Calu3 (cell line): Measurements from ENCODE around the gene UBAC1. TPM values are rescaled to one million over a fixed set of nuclear protein-coding genes. Genes with fewer than 3 reads are reported as not detected.
"Not testable (repeated sequence)": the region's sequence is repeated elsewhere in the genome, so short reads cannot be mapped to it uniquely, and the experiment has no call there.

Experiments
- BruUV-seq: library from RNA; stranded (reverse); fragments of 400-500 nt; replicated peaks from 2 replicates; lab custom pipeline; 2021; lab: Mats Ljungman, UMichigan
- CTCF ChIA-PET: fragments of 300-600 bp; sonication (Branson Sonifier 250); formaldehyde crosslinking; loops from one replicate; lab custom pipeline; 2022; ENCODE audit warnings: antibody characterized with exemption; lab: Charles Lee
- DNase-seq: peaks from one replicate; pipeline ENCODE4 v3.0.0; 2022
- H3K27ac Mint-ChIP-seq: one replicate; pipeline ENCODE4 v1.8.0; 2022; ENCODE audit warnings: mixed read lengths; ENCODE audit not compliant: unreplicated experiment
- H3K27me3 Mint-ChIP-seq: one replicate; pipeline ENCODE4 v1.8.0; 2022; ENCODE audit warnings: mixed read lengths; ENCODE audit not compliant: unreplicated experiment
- H3K36me3 Mint-ChIP-seq: one replicate; pipeline ENCODE4 v1.8.0; 2022; ENCODE audit warnings: mild to moderate bottlenecking, moderate library complexity, mixed read lengths; ENCODE audit not compliant: insufficient read depth, unreplicated experiment
- H3K4me1 Mint-ChIP-seq: one replicate; pipeline ENCODE4 v1.8.0; 2022; ENCODE audit warnings: mild to moderate bottlenecking, low read depth, mixed read lengths; ENCODE audit not compliant: unreplicated experiment
- H3K4me3 Mint-ChIP-seq: one replicate; pipeline ENCODE4 v1.8.0; 2022; ENCODE audit warnings: mild to moderate bottlenecking, low read depth, moderate library complexity, mixed read lengths; ENCODE audit not compliant: unreplicated experiment
- H3K9me3 Mint-ChIP-seq: one replicate; pipeline ENCODE4 v1.8.0; 2022; ENCODE audit warnings: low read depth, mixed read lengths; ENCODE audit not compliant: unreplicated experiment
- intact Hi-C: fragments of 100-400 bp; cut with micrococcal nuclease; formaldehyde crosslinking; loops from one replicate; pipeline ENCODE4 v1.10.0; 2022; ENCODE audit not compliant: unreplicated experiment
- total RNA-seq: library from RNA; stranded (reverse); gene quantifications from 2 replicates; pipeline ENCODE4 v1.2.3, GENCODE V29; 2022
- TF ChIP-seq, protein P1 (sequence below): fragments of 200-600 bp; IDR thresholded peaks from one replicate; pipeline ENCODE4 v1.8.0; 2022; ENCODE audit warnings: antibody characterized with exemption; ENCODE audit not compliant: unreplicated experiment

The UBAC1 gene
- total RNA-seq, 1 experiment from 2014 or later, result 19.5 TPM

DNA sequence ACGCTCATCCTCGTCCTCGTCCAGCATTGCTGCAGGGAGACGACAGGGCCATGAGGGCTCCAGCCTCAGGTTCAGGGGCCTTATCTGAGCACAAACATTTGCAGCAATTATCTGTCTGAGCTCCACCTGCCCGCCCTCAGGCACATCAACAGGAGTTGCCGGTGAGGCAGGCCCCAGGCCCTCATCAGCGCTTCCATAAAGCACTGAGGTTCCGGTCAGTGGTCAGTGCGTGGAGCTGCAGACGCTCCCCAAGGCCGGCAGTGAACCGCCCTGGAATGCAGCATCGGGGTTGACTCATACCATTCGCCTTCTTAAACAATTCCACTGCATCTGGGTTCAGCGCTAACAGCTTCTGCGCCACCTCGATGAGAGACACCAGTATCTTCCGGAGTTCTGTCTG lies 15.2 kb downstream of the UBAC1 start:
- TF ChIP-seq, protein P1, sequence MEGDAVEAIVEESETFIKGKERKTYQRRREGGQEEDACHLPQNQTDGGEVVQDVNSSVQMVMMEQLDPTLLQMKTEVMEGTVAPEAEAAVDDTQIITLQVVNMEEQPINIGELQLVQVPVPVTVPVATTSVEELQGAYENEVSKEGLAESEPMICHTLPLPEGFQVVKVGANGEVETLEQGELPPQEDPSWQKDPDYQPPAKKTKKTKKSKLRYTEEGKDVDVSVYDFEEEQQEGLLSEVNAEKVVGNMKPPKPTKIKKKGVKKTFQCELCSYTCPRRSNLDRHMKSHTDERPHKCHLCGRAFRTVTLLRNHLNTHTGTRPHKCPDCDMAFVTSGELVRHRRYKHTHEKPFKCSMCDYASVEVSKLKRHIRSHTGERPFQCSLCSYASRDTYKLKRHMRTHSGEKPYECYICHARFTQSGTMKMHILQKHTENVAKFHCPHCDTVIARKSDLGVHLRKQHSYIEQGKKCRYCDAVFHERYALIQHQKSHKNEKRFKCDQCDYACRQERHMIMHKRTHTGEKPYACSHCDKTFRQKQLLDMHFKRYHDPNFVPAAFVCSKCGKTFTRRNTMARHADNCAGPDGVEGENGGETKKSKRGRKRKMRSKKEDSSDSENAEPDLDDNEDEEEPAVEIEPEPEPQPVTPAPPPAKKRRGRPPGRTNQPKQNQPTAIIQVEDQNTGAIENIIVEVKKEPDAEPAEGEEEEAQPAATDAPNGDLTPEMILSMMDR, result no peak
- Mint-ChIP-seq H3K9me3 (no peaks in the 10 kb centered on the region), H3K27ac (no peak overlapping the region), H3K36me3 (peaks cover 6% of the 10 kb centered on the region), H3K27me3 (no peaks in the 10 kb centered on the region), H3K4me1 (no peaks in the 10 kb centered on the region), H3K4me3 (no peak overlapping the region)
- DNase-seq, result no peak
- intact Hi-C loops, result no loop called here
- no TSS peak for BruUV-seq
- CTCF ChIA-PET, result no interaction called here

DNA sequence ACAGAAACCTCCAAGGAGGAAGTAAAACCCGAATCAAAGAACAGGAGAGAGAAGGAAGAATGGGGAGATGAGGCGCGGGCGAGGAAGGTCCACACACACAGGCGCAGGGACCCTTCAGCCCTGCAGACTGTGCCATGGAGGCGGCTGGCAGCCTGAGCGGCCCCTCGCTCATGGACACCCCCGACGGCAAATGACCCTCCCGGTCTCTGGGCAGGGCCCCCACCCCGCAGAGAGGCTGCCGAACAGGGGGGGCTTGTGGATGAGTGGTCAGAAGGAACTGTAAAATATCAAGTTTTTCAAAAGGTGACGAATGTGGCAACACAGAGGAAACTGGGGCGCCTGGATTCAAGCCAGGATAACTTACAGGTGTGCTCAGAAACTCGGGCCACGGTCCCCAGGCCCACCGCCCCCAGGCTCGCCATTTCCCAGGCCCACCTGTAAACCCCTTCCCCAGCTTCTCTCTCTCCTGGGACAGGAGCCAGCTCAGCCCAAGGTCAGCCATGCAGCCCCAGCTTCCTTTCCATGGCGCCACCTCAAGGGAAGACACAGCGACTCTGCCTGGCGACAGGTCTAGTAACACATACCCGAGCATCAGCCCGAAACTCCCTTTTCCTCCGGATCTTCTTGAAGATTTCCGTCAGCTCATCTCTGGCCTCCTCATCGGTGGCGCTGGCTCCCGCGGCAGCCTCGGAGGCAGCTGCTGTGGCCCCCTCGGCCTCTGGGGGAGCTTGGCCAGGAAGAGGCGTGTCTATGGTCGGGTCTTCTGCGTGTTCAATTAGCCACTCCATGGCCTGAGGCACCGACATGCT lies 16.5 kb downstream of the UBAC1 start:
- DNase-seq, result no peak
- BruUV-seq, result no TSS peak
- TF ChIP-seq, protein P1, result no peak
- Mint-ChIP-seq H3K4me3 (no peak overlapping the region), H3K4me1 (no peaks in the 10 kb centered on the region), H3K27ac (no peak overlapping the region), H3K27me3 (no peaks in the 10 kb centered on the region), H3K9me3 (no peaks in the 10 kb centered on the region), H3K36me3 (peaks cover 8% of the 10 kb centered on the region)
- intact Hi-C loops, result no loop called here
- CTCF ChIA-PET, result interaction anchor here (0.6 kb wide), 1 partner anchor 78 kb away, joined by 3 read pairs; no protein-coding TSS in a partner anchor

DNA sequence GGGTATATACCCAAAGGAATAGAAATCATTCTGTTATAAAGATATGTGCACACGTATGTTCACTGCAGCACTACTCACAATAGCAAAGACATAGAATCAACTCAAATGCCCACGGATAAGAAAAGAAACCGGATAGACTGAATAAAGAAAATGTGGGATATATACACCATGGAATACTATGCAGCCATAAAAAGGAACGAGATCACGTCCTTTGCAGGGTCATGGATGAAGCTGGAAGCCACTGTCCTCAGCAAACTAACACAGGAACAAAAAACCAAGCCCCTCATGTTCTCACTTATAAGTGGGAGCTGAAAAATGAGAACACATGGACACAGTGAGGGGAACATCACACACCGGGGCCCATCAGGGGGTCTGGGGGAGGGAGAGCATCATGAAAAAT lies 17.6 kb downstream of the UBAC1 start:
- DNase-seq, H3K4me1 Mint-ChIP-seq, intact Hi-C loops, H3K27ac Mint-ChIP-seq, CTCF ChIA-PET, H3K27me3 Mint-ChIP-seq, BruUV-seq, H3K4me3 Mint-ChIP-seq, H3K9me3 Mint-ChIP-seq: not testable (repeated sequence)
- H3K36me3 Mint-ChIP-seq, result peaks cover 14% of the 10 kb centered on the region

DNA sequence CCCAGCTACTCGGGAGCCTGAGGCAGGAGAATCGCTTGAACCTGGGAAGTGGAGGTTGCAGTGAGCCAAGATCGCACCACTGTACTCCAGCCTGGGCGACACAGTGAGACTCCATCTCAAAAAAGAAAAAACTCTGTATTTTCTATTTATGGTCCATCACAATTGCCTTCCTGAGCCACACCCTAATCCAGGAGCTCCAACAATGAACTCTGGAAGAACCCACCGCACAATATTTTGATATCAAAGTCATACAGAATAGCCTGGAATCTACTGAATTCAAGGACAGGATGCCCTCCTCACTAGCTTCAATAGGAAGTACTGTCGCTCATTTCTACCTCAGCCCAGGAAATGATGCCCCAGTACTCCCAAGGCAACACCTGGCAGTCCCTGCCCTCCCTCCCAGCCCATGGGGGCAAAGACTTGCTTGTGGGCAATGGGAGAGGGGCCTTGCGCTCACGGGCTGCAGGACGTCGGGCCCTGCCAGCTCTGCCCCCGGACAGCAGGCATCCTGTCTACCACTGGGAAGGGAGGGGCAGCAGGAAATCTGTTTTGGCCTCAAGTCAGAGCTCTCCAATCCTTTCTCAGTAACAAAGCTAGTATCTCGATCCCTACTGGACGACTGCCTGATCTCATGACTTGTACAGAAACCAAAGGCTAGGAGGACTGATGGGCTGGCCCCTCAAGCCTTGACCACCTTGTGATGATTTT lies 19.7 kb downstream of the UBAC1 start:
- Mint-ChIP-seq H3K4me1 (no peaks in the 10 kb centered on the region), H3K27me3 (no peaks in the 10 kb centered on the region), H3K27ac (no peak overlapping the region), H3K9me3 (no peaks in the 10 kb centered on the region), H3K4me3 (no peak overlapping the region), H3K36me3 (peaks cover 19% of the 10 kb centered on the region)
- DNase-seq, result no peak
- CTCF ChIA-PET, result interaction anchor here (0.5 to 0.7 kb wide), 2 partner anchors 98 to 399 kb away, joined by 3 read pairs; no protein-coding TSS in a partner anchor
- TF ChIP-seq, protein P1, result no peak
- BruUV-seq, result no TSS peak
- intact Hi-C loops, result no loop called here
